Measurements from ENCODE around the gene FCRLA. TPM values are rescaled to one million over a fixed set of nuclear protein-coding genes. Genes with fewer than 3 reads are reported as not detected.

Gene FCRLA
- total RNA-seq, 1 experiment from 2014 or later, result 0.30 TPM

DNA sequence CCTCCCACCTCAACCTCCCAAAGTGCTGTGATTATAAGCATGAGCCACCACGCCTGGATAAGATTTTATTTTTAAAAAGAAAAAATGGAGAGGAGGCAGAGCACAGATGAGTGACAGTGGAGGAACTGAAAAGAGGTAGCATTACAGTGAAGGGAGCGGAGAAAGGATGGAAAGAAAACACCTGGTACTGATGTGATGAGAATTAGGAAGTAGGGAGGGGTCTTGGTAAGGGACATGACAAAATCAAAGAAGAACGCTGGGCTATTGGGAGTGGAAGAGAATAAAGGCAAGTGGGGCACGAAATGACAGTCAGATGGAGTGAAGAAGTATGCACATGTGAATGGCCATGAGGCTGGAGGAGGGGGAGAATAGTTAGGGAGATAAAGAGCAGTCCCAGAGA is 2.3 kb downstream of the FCRLA start:
- BruUV-seq (replicated peaks), result no TSS peak
- H3K9me3 Mint-ChIP-seq (ENCODE audit: unreplicated experiment), result no peaks in the 10 kb centered on the region
- intact Hi-C loops (cut with micrococcal nuclease), result no loop called here
- no peak for DNase-seq (ENCODE audit: unreplicated experiment)
- H3K27ac Mint-ChIP-seq (ENCODE audit: low read depth, unreplicated experiment), result no peak overlapping the region
- H3K4me1 Mint-ChIP-seq (ENCODE audit: insufficient read depth, unreplicated experiment), result peaks cover 7% of the 10 kb centered on the region
- H3K27me3 Mint-ChIP-seq (ENCODE audit: insufficient read depth, unreplicated experiment), result no peaks in the 10 kb centered on the region
- TF ChIP-seq, protein P1, sequence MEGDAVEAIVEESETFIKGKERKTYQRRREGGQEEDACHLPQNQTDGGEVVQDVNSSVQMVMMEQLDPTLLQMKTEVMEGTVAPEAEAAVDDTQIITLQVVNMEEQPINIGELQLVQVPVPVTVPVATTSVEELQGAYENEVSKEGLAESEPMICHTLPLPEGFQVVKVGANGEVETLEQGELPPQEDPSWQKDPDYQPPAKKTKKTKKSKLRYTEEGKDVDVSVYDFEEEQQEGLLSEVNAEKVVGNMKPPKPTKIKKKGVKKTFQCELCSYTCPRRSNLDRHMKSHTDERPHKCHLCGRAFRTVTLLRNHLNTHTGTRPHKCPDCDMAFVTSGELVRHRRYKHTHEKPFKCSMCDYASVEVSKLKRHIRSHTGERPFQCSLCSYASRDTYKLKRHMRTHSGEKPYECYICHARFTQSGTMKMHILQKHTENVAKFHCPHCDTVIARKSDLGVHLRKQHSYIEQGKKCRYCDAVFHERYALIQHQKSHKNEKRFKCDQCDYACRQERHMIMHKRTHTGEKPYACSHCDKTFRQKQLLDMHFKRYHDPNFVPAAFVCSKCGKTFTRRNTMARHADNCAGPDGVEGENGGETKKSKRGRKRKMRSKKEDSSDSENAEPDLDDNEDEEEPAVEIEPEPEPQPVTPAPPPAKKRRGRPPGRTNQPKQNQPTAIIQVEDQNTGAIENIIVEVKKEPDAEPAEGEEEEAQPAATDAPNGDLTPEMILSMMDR (IDR thresholded peaks at IDR 0.05; ENCODE audit: unreplicated experiment), result no peak
- CTCF ChIA-PET, result interaction anchor here (0.5 to 0.8 kb wide), 3 partner anchors 29 to 1438 kb away, joined by 3 read pairs; no protein-coding TSS in a partner anchor
- H3K4me3 Mint-ChIP-seq (ENCODE audit: unreplicated experiment), result no peak overlapping the region
- POLR2A ChIA-PET, result no interaction called here
- no peaks in the 10 kb centered on the region for H3K36me3 Mint-ChIP-seq (ENCODE audit: insufficient read depth, unreplicated experiment)

DNA sequence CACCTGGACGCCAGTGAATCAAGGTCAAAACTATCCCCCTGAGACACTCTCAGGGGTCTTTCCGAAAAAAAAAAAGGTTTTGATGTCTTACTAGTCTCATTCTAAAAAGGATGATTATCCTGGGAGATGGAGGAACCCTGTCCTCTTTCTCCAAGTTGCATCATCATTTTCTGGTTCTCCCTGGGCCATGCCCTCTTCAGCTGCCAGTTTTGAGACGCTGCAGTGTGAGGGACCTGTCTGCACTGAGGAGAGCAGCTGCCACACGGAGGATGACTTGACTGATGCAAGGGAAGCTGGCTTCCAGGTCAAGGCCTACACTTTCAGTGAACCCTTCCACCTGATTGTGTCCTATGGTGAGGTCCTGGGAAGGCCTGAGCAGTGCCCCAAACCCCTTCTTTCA is 3.5 kb downstream of the FCRLA start:
- TF ChIP-seq, protein P1 (IDR thresholded peaks at IDR 0.05; ENCODE audit: unreplicated experiment), result no peak
- Mint-ChIP-seq H3K36me3 (ENCODE audit: insufficient read depth, unreplicated experiment) (no peaks in the 10 kb centered on the region), H3K27me3 (ENCODE audit: insufficient read depth, unreplicated experiment) (no peaks in the 10 kb centered on the region), H3K9me3 (ENCODE audit: unreplicated experiment) (no peaks in the 10 kb centered on the region), H3K4me3 (ENCODE audit: unreplicated experiment) (no peak overlapping the region), H3K4me1 (ENCODE audit: insufficient read depth, unreplicated experiment) (peaks cover 7% of the 10 kb centered on the region), H3K27ac (ENCODE audit: low read depth, unreplicated experiment) (no peak overlapping the region)
- BruUV-seq (replicated peaks), result no TSS peak
- ChIA-PET CTCF (interaction anchor here (0.8 to 0.9 kb wide), 3 partner anchors 15 to 518 kb away, joined by 3 read pairs; no protein-coding TSS in a partner anchor), POLR2A (no interaction called here)
- DNase-seq (ENCODE audit: unreplicated experiment), result no peak
- intact Hi-C loops (cut with micrococcal nuclease), result no loop called here

DNA sequence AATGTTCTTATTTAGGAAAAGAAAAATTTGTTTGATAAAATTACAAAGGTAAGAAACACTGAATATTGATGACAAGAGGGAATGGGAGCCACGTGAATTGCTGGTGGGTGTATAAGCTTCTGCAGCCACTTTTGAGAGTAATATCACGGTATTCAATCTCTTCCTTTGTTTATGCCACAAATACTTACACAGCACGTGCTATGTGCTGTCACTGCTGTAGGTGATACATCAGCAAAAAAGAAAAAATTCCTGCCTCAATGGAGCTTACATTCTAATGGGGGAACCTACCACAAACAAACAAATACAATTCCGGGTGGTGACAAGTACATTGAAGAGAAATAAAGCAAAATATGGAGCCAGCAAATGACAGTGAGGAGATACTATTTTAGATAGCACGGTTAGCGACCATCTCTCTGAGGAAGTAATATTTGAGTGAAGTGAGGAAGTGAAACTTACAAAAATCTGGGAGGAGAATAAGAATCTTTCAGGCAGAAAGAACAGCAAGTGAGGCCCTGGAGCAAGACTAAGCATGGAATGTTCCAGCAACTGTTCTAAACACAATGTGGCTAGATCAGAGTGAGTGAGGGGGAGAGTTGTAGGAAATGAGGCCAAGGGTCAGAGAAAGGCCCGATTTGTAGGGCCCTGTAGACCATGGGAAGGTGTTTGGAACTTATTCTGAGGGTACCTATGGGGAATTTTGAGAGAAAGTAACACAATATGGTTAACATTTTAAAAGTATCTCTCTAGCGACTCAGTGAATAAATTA is 11.7 kb downstream of the FCRLA start:
- intact Hi-C loops (cut with micrococcal nuclease), result no loop called here
- CTCF ChIA-PET, result interaction anchor here (1.2 kb wide), 1 partner anchor 8 kb away, joined by 4 read pairs; no protein-coding TSS in a partner anchor
- Mint-ChIP-seq H3K4me3 (ENCODE audit: unreplicated experiment) (no peak overlapping the region), H3K27ac (ENCODE audit: low read depth, unreplicated experiment) (no peak overlapping the region), H3K36me3 (ENCODE audit: insufficient read depth, unreplicated experiment) (no peaks in the 10 kb centered on the region), H3K4me1 (ENCODE audit: insufficient read depth, unreplicated experiment) (peaks cover 11% of the 10 kb centered on the region), H3K27me3 (ENCODE audit: insufficient read depth, unreplicated experiment) (no peaks in the 10 kb centered on the region), H3K9me3 (ENCODE audit: unreplicated experiment) (no peaks in the 10 kb centered on the region)
- no TSS peak for BruUV-seq (replicated peaks)
- TF ChIP-seq, protein P1 (IDR thresholded peaks at IDR 0.05; ENCODE audit: unreplicated experiment), result no peak
- POLR2A ChIA-PET, result no interaction called here
- DNase-seq (ENCODE audit: unreplicated experiment), result no peak

DNA sequence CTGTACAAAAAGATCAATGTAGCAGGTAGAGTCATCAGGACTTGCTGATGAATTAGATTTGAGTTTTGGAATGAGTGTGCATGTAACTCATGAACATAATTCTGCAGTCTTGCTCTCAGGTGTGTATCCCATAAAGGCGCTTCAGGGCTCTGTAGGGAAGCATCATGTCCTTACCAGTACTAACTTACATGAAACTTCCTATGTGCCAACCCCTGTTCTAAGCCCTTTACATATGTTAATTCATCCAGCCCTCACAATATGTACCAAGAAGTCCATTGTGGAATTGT is 12.2 kb downstream of the FCRLA start:
- Mint-ChIP-seq H3K9me3 (ENCODE audit: unreplicated experiment) (no peaks in the 10 kb centered on the region), H3K27me3 (ENCODE audit: insufficient read depth, unreplicated experiment) (no peaks in the 10 kb centered on the region), H3K27ac (ENCODE audit: low read depth, unreplicated experiment) (no peak overlapping the region), H3K4me3 (ENCODE audit: unreplicated experiment) (no peak overlapping the region), H3K36me3 (ENCODE audit: insufficient read depth, unreplicated experiment) (no peaks in the 10 kb centered on the region), H3K4me1 (ENCODE audit: insufficient read depth, unreplicated experiment) (peaks cover 11% of the 10 kb centered on the region)
- CTCF ChIA-PET, result no interaction called here
- POLR2A ChIA-PET, result no interaction called here
- intact Hi-C loops (cut with micrococcal nuclease), result no loop called here
- BruUV-seq (replicated peaks), result no TSS peak
- no peak for DNase-seq (ENCODE audit: unreplicated experiment)
- TF ChIP-seq, protein P1 (IDR thresholded peaks at IDR 0.05; ENCODE audit: unreplicated experiment), result no peak

Measured in MCF 10A (cell line).